Mesothelial cell of epicardium (in vitro differentiated cells): ENCODE results near the gene TMEM132C. TPM values are rescaled to one million over a fixed set of nuclear protein-coding genes. Genes with fewer than 3 reads are reported as not detected.

ENCODE experiments used
- DNase-seq, 2 experiments: peaks; one replicate each; pipeline ENCODE4 v3.0.0; 2021; ENCODE audit warnings: low spot score in 2 of 2; ENCODE audit not compliant: unreplicated experiment in 2 of 2
- H3K27ac Mint-ChIP-seq: 2 replicates; pipeline ENCODE4 v1.8.0; 2021; ENCODE audit warnings: mixed read lengths
- H3K27me3 Mint-ChIP-seq: 2 replicates; pipeline ENCODE4 v1.8.0; 2021; ENCODE audit warnings: low read depth, mixed read lengths
- H3K36me3 Mint-ChIP-seq: 2 replicates; pipeline ENCODE4 v1.8.0; 2021; ENCODE audit warnings: mixed read lengths
- H3K4me1 Mint-ChIP-seq: 2 replicates; pipeline ENCODE4 v1.8.0; 2021; ENCODE audit warnings: mixed read lengths
- H3K4me3 Mint-ChIP-seq: 2 replicates; pipeline ENCODE4 v1.8.0; 2021; ENCODE audit warnings: mild to moderate bottlenecking, moderate library complexity, mixed read lengths
- H3K9me3 Mint-ChIP-seq: 2 replicates; pipeline ENCODE4 v1.8.0; 2021; ENCODE audit warnings: mixed read lengths
- total RNA-seq: library from RNA; stranded (reverse); gene quantifications from 3 replicates; pipeline ENCODE4 v1.2.1, GENCODE V29; 2021
- TF ChIP-seq, protein P1 (sequence below): fragments of 200-600 bp; sonication (generic); IDR thresholded peaks from one replicate; pipeline ENCODE4 v1.5.0; 2021; ENCODE audit warnings: antibody characterized with exemption; ENCODE audit not compliant: unreplicated experiment

Gene TMEM132C
- total RNA-seq, 1 donor from 2014 or later: 25.5 TPM

DNA sequence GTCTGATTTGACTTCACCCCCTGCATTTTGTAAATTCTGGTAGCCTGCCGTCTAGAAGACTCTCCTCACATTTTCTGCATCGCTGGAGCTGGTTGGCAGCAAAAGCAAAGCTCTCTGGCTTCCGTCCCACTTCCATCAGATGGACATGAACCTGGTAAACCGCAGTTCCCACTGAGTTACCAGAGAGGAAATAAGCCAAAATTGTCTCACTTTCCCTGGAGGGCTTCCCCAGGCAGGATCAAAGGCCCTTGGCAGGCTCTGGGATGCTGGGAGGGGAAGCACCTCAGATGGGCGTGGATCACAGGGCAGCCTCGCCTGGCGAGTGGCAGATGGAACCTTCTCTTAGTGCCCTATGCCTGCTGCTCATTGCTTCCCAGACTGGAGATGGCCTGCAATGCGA lies 243.5 kb downstream of the TMEM132C start:
- Mint-ChIP-seq H3K9me3 (peaks cover 31% of the 10 kb centered on the region), H3K27ac (no peak overlapping the region), H3K4me3 (no peak overlapping the region), H3K4me1 (no peaks in the 10 kb centered on the region), H3K36me3 (no peaks in the 10 kb centered on the region), H3K27me3 (no peaks in the 10 kb centered on the region)
- TF ChIP-seq, protein P1, sequence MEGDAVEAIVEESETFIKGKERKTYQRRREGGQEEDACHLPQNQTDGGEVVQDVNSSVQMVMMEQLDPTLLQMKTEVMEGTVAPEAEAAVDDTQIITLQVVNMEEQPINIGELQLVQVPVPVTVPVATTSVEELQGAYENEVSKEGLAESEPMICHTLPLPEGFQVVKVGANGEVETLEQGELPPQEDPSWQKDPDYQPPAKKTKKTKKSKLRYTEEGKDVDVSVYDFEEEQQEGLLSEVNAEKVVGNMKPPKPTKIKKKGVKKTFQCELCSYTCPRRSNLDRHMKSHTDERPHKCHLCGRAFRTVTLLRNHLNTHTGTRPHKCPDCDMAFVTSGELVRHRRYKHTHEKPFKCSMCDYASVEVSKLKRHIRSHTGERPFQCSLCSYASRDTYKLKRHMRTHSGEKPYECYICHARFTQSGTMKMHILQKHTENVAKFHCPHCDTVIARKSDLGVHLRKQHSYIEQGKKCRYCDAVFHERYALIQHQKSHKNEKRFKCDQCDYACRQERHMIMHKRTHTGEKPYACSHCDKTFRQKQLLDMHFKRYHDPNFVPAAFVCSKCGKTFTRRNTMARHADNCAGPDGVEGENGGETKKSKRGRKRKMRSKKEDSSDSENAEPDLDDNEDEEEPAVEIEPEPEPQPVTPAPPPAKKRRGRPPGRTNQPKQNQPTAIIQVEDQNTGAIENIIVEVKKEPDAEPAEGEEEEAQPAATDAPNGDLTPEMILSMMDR: no peak
- no peak for DNase-seq

DNA sequence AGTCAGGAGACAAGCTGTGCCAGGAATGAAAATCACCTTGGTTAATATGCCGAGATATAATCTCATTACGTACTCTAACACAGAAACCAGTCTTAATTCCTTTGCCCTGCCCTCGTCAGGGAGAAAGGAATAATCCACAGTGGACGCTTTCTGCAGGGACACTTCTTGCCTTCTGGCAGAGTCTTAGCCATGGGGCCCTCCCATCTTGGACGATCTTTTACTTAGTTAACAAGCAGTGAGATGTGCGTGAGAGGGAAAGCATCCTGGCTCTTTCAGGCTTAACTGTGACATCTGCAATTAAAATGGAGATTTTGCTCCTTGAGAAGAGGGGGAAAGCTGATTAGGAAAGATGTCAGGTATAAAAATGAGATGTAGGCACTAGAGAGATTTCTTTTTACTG lies 246.4 kb downstream of the TMEM132C start:
- H3K4me1 Mint-ChIP-seq: no peaks in the 10 kb centered on the region
- H3K36me3 Mint-ChIP-seq: peaks cover 3% of the 10 kb centered on the region

DNA sequence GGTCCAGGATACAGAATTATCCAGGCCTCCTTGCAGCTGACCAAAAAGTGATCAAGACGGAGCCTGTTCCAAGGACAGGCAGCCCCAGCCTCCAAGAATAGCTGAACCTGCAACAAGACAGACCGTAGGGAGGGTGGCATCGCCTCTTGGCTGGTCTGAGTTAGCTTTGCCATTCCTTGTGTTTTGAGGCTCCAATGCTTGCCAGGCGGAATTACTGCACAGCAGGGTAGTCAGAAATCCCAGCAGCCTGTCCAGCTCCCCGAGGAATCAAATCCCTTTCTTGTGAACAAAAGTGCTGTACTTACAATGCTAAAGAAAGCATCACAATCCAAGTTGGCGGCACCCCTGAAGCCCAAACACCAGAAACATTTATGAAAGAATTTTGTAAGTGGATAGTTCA lies 246.9 kb downstream of the TMEM132C start:
- no peak overlapping the region for H3K27ac Mint-ChIP-seq
- no peak for DNase-seq
- no peaks in the 10 kb centered on the region for H3K4me1 Mint-ChIP-seq
- peaks cover 20% of the 10 kb centered on the region for H3K9me3 Mint-ChIP-seq
- TF ChIP-seq, protein P1: no peak
- no peaks in the 10 kb centered on the region for H3K27me3 Mint-ChIP-seq
- H3K4me3 Mint-ChIP-seq: no peak overlapping the region
- H3K36me3 Mint-ChIP-seq: peaks cover 3% of the 10 kb centered on the region

More for the DNA sequence above, 246.4 kb downstream of the TMEM132C start:
- Mint-ChIP-seq H3K27ac (no peak overlapping the region), H3K27me3 (no peaks in the 10 kb centered on the region), H3K9me3 (peaks cover 24% of the 10 kb centered on the region), H3K4me3 (no peak overlapping the region)
- TF ChIP-seq, protein P1: no peak
- DNase-seq: no peak

DNA sequence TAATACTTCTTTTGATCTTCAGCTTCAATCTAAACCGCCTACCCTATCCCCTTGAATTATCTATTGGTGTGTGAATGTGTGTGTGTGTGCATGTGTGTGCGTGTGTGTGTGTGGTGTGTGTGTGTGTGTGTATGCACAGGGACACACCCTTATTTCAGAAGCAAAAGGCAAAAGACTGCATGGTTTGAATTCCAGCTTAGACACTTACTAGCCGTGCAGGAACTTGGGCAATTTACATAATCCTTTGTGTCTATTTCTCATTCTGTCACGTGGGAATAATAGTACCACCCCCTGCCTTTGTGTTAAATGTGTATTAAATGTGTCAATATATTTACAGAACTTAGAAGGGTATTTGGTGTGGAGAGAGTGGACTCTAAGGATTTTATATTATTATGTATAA lies 251.7 kb downstream of the TMEM132C start:
- H3K27ac Mint-ChIP-seq: no peak overlapping the region
- TF ChIP-seq, protein P1: no peak
- peaks cover 34% of the 10 kb centered on the region for H3K9me3 Mint-ChIP-seq

DNA sequence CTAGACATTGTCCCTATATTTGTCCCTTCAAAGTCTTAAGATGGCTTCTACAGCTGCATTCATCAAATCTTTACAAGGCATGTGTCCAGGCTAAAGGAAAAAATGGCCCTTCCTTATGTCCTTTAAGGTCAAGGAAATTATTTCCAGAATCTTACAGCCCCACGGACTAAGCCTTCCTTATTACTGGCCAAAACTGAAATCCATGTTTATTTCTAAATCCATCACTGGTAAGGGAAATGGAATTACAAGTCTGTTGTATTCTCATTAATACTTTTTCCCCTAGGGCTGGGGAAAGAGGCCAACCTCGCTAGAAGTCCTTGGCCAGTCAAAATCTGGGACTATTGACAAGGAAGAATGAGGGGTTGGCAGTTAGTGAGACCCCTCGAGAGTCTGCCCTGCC lies 252.5 kb downstream of the TMEM132C start:
- Mint-ChIP-seq H3K4me3 (no peak overlapping the region), H3K27ac (no peak overlapping the region), H3K4me1 (no peaks in the 10 kb centered on the region), H3K36me3 (peaks cover 7% of the 10 kb centered on the region), H3K27me3 (no peaks in the 10 kb centered on the region), H3K9me3 (peaks cover 33% of the 10 kb centered on the region)
- TF ChIP-seq, protein P1: no peak
- DNase-seq: no peak

More for the DNA sequence above, 251.7 kb downstream of the TMEM132C start:
- peaks cover 7% of the 10 kb centered on the region for H3K36me3 Mint-ChIP-seq
- no peaks in the 10 kb centered on the region for H3K4me1 Mint-ChIP-seq
- no peak overlapping the region for H3K4me3 Mint-ChIP-seq
- H3K27me3 Mint-ChIP-seq: no peaks in the 10 kb centered on the region
- DNase-seq: no peak

DNA sequence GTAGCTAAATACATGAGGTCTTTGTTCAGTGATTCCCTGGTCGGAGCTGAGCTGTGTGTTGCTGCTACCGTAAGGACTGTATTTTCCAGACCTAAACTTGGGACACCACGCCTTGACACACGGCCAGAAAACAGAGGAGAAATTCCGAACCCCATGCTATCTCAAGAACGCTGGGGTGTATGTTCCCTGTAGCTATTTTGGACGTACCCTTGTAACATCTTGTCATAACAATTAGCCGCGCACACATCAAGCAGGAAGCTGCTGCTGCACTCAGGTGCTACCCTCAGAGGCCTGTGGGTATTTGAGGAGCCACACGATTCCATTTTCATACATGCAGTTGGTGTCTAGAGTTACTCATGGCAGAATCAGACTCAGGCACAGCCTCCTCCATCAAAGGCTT lies 255.0 kb downstream of the TMEM132C start:
- TF ChIP-seq, protein P1: no peak
- H3K9me3 Mint-ChIP-seq: peaks cover 26% of the 10 kb centered on the region
- peaks cover 4% of the 10 kb centered on the region for H3K36me3 Mint-ChIP-seq
- no peaks in the 10 kb centered on the region for H3K27me3 Mint-ChIP-seq
- H3K4me3 Mint-ChIP-seq: no peak overlapping the region
- H3K27ac Mint-ChIP-seq: no peak overlapping the region
- H3K4me1 Mint-ChIP-seq: no peaks in the 10 kb centered on the region
- no peak for DNase-seq
